GM12878 (cell line): ENCODE measurements around the gene DCN. TPM values are rescaled to one million over a fixed set of nuclear protein-coding genes. Genes with fewer than 3 reads are reported as not detected.

ENCODE experiments used
- ATAC-seq: fragments of 200-7000 bp; cut with Tn5 transposase; 3 replicates; pipeline ENCODE4 v1.9.1; 2020; ENCODE audit warnings: mild to moderate bottlenecking, moderate library complexity
- BruUV-seq: library from RNA; stranded (reverse); fragments of 400-500 nt; replicated peaks from 2 replicates; lab custom pipeline; 2021; lab: Mats Ljungman, UMichigan
- CTCF ChIA-PET: fragments of 300-600 bp; sonication (Branson Sonifier 250); formaldehyde crosslinking; extraction: SDS; loops from one replicate; lab custom pipeline; 2021; ENCODE audit warnings: inconsistent platforms; lab: Yijun Ruan, JAX
- POLR2A ChIA-PET: fragments of 350-600 bp; formaldehyde crosslinking; extraction: SDS; loops from one replicate; lab custom pipeline; 2021; ENCODE audit warnings: inconsistent platforms; lab: Charles Lee
- RAD21 ChIA-PET: fragments of 300-600 bp; sonication (Branson Sonifier 250); formaldehyde crosslinking; loops from one replicate; lab custom pipeline; 2023; ENCODE audit warnings: antibody characterized with exemption; ENCODE audit not compliant: unreplicated experiment; lab: Charles Lee
- SMC1A ChIA-PET: fragments of 300-600 bp; sonication (Branson Sonifier 250); formaldehyde crosslinking; loops from one replicate; lab custom pipeline; 2023; ENCODE audit not compliant: unreplicated experiment, uncharacterized antibody; lab: Charles Lee
- DNase-seq: peaks from one replicate; pipeline ENCODE4 v3.0.0-alpha.2; 2011; ENCODE audit warnings: low read depth, low spot score
- FAIRE-seq: peaks from 3 replicates; lab custom pipeline; 2011; peaks lifted over from hg19 to GRCh38; lab: Jason Lieb, UNC
- H2AFZ ChIP-seq: 2 replicates; pipeline ENCODE4 v1.6.0; 2011; ENCODE audit warnings: low read depth, low read length, control low read depth; ENCODE audit not compliant: control insufficient read depth
- H3K27ac ChIP-seq: 2 replicates; pipeline ENCODE4 v1.5.1; 2011; ENCODE audit warnings: control low read depth; ENCODE audit not compliant: control insufficient read depth, insufficient read depth
- H3K27me3 ChIP-seq, 2 experiments: replicated peaks in 1 of 2; 2 replicates each; pipeline versions ENCODE4 v1.6.0 to v1.6.1; 2011; ENCODE audit warnings: low read length in 1 of 2; ENCODE audit not compliant: control insufficient read depth in 2 of 2, insufficient read depth in 2 of 2
- H3K36me3 ChIP-seq, 2 experiments: 2 replicates each; pipeline ENCODE4 v1.5.1; 2011; ENCODE audit warnings: low read length in 1 of 2; ENCODE audit not compliant: control insufficient read depth in 2 of 2, insufficient read depth in 2 of 2
- H3K4me1 ChIP-seq: 2 replicates; pipeline ENCODE4 v1.6.1; 2011; ENCODE audit warnings: mild to moderate bottlenecking, low read length, moderate library complexity, mixed read lengths; ENCODE audit not compliant: control insufficient read depth, insufficient read depth
- H3K4me2 ChIP-seq: 2 replicates; pipeline ENCODE4 v1.6.0; 2011; ENCODE audit warnings: control low read depth; ENCODE audit not compliant: control insufficient read depth, insufficient read depth
- H3K4me3 ChIP-seq: fragments of 200-600 bp; sonication (generic); 2 replicates; pipeline ENCODE4 v1.5.1; 2016
- H3K79me2 ChIP-seq: 2 replicates; pipeline ENCODE4 v1.6.0; 2011; ENCODE audit warnings: low read length; ENCODE audit not compliant: control insufficient read depth, insufficient read depth
- H3K9ac ChIP-seq: 2 replicates; pipeline ENCODE4 v1.8.0; 2011; ENCODE audit warnings: low read length, control low read depth, mixed read lengths; ENCODE audit not compliant: control insufficient read depth, insufficient read depth
- H3K9me3 ChIP-seq: replicated peaks from 3 replicates; pipeline ENCODE4 v1.5.1; 2011; ENCODE audit warnings: mild to moderate bottlenecking, low read length; ENCODE audit not compliant: control insufficient read depth, insufficient read depth
- H4K20me1 ChIP-seq: 2 replicates; pipeline ENCODE4 v1.6.0; 2011; ENCODE audit not compliant: control insufficient read depth, insufficient read depth
- CREB1 ChIP-seq: IDR thresholded peaks from 2 replicates; pipeline ENCODE4 v1.6.1; 2012; ENCODE audit warnings: low read depth, mild to moderate bottlenecking, inconsistent platforms
- HDAC6 ChIP-seq: fragments of 200-600 bp; sonication (generic); IDR thresholded peaks from one replicate; pipeline ENCODE4 v1.8.0; 2017; ENCODE audit warnings: antibody characterized with exemption; ENCODE audit not compliant: unreplicated experiment
- IRF3 ChIP-seq: fragments of 450-650 bp; IDR thresholded peaks from 2 replicates; pipeline ENCODE4 v1.6.1; 2014; ENCODE audit warnings: mild to moderate bottlenecking
- KLF5 ChIP-seq: fragments of 450-650 bp; IDR thresholded peaks from 2 replicates; pipeline ENCODE4 v1.6.1; 2014; ENCODE audit warnings: mild to moderate bottlenecking; ENCODE audit not compliant: partially characterized antibody
- MAX ChIP-seq: IDR thresholded peaks from 2 replicates; pipeline ENCODE4 v1.6.1; 2012; ENCODE audit warnings: low read depth, low read length, improper control_type of control experiment
- SMAD5 ChIP-seq: IDR thresholded peaks from 2 replicates; pipeline ENCODE4 v1.6.1; 2016; ENCODE audit warnings: antibody characterized with exemption, low read depth
- SREBF1 ChIP-seq: IDR thresholded peaks from 2 replicates; pipeline ENCODE4 v1.6.1; 2012; ENCODE audit warnings: mild to moderate bottlenecking, low read length
- WGBS: methylation state at CpG from one replicate; pipeline ENCODE4 v1.1.6; 2016; ENCODE audit warnings: low lambda C conversion rate; ENCODE audit not compliant: insufficient replicate concordance, insufficient coverage; ENCODE audit errors: missing lambda C conversion rate; 5-methylcytosine and 5-hydroxymethylcytosine counted together
- in situ Hi-C: fragments of 300-500 bp; cut with MboI; formaldehyde crosslinking; loops from 9 replicates; pipeline ENCODE4 v1.14.3; 2018; ENCODE audit warnings: mixed read lengths
- intact Hi-C: fragments of 100-400 bp; cut with micrococcal nuclease; formaldehyde crosslinking; loops from one replicate; pipeline ENCODE4 v1.14.2; 2022; ENCODE audit not compliant: unreplicated experiment
- polyA plus RNA-seq, 11 experiments: library from polyadenylated mRNA; depleted of rRNA in 4 of 11; unstranded in 6 of 11; stranded (reverse) in 5 of 11; fragments of >200 nt; fragmentation: Nextera tagmentation in 4 of 11; fragmentation: Illumina TruSeq in 1 of 11; extraction: Ambion mirVana in 4 of 11; extraction: Trizol in 1 of 11; gene quantifications; 1 replicate in 1 of 11; 2 replicates in 10 of 11; pipeline versions ENCODE4 v1.2.1 to v1.2.3, GENCODE V29; 2011 to 2016; ENCODE audit warnings: inconsistent platforms in 2 of 11, missing spikeins in 2 of 11, low read depth in 1 of 11
- total RNA-seq, 4 experiments: library from RNA; depleted of rRNA in 3 of 4; stranded (reverse); fragments of >200 nt in 3 of 4; fragmentation: Illumina TruSeq in 1 of 4; extraction: Trizol in 1 of 4; gene quantifications; 2 replicates each; pipeline versions ENCODE4 v1.2.1 to v1.2.3, GENCODE V29; 2013 to 2021

DCN gene
- total and polyA plus RNA-seq, 10 of the 15 experiments (the other 5 are each of a cell fraction or from before 2014, with no cell fraction given): 0.07 to 2.1 (median 0.75) TPM; not detected in 6

- SMC1A ChIA-PET: interaction anchor here (1.1 to 2.0 kb wide), 2 partner anchors 146 to 321 kb away, joined by 3 to 7 read pairs; no protein-coding TSS in a partner anchor
- Histone ChIP-seq H3K36me3 (no peaks in the 10 kb centered on the region), H2AFZ (no peak overlapping the region), H3K27ac (no peak overlapping the region), H3K27me3 (no peaks in the 10 kb centered on the region), H3K4me2 (no peak overlapping the region), H4K20me1 (no peaks in the 10 kb centered on the region), H3K79me2 (no peaks in the 10 kb centered on the region), H3K9ac (no peak overlapping the region)
- POLR2A ChIA-PET: no interaction called here
- intact Hi-C loops: loop anchor here (2.0 kb wide), 1 partner anchor 147 kb away; no protein-coding TSS in a partner anchor
- CTCF ChIA-PET: interaction anchor here (0.6 to 1.8 kb wide), 3 partner anchors 146 to 170 kb away, joined by 4 to 10 read pairs (median 4); no protein-coding TSS in a partner anchor
- DNase-seq: no peak
- TF ChIP-seq MAX: no peak
- no peak for TF ChIP-seq CREB1
- TF ChIP-seq SMAD5: no peak
- no peak for TF ChIP-seq HDAC6
- no peak for TF ChIP-seq KLF5
- no peak for TF ChIP-seq IRF3
- TF ChIP-seq SREBF1: no peak
- TF ChIP-seq, all 136 proteins: peak for 0
- BruUV-seq: no TSS peak
- H3K9me3 ChIP-seq: no peaks in the 10 kb centered on the region
- 12% methylated on average over 5 of the region's 5 CpGs for WGBS
- H3K4me1 ChIP-seq: no peaks in the 10 kb centered on the region
- in situ Hi-C loops: no loop called here
- no peak overlapping the region for H3K4me3 ChIP-seq
- ATAC-seq (no peak), FAIRE-seq (no peak)
- RAD21 ChIA-PET: no interaction called here
Measured at GRCh38 chr12:91179966-91180561, 2.6 kb downstream of the DCN start.
